GM19372 (cell line): Measurements from ENCODE around the gene C14orf93.

Source experiments
- ATAC-seq: cut with Tn5 transposase; IDR thresholded peaks from one replicate; pipeline ENCODE4 v1.9.1; 2021; ENCODE audit warnings: mild to moderate bottlenecking, low read depth, moderate library complexity; ENCODE audit not compliant: unreplicated experiment

C14orf93 gene

GRCh38 chr14:23047034-23047634 lies 37.2 kb upstream of the C14orf93 start:
- ATAC-seq, result no peak

- ATAC-seq, result no peak
Observed at GRCh38 chr14:23045419-23046357, 35.7 kb upstream of the C14orf93 start.

- ATAC-seq, result no peak
Observed at GRCh38 chr14:23044840-23045239, 34.9 kb upstream of the C14orf93 start.

GRCh38 chr14:23043754-23044153 lies 33.8 kb upstream of the C14orf93 start:
- no peak for ATAC-seq

GRCh38 chr14:23043145-23043544 lies 33.2 kb upstream of the C14orf93 start:
- no peak for ATAC-seq

GRCh38 chr14:23042162-23042965 lies 32.4 kb upstream of the C14orf93 start, which contains the start of gene PSMB11:
Gene PSMB11, plus strand, starts transcription at chr14:23042212. Its CDS starts 14 bp downstream, at chr14:23042226.
- ATAC-seq, result no peak

GRCh38 chr14:23041729-23042128 lies 31.8 kb upstream of the C14orf93 start:
- ATAC-seq, result no peak

- ATAC-seq, result no peak
Observed at GRCh38 chr14:23040100-23040499, 30.2 kb upstream of the C14orf93 start.

- no peak for ATAC-seq
Observed at GRCh38 chr14:23035303-23036144, 25.6 kb upstream of the C14orf93 start.

- ATAC-seq, result peak; percentile 87
Observed at GRCh38 chr14:23034498-23035302, 24.8 kb upstream of the C14orf93 start, which contains the start of gene PSMB5. Gene PSMB5, minus strand, starts transcription at chr14:23034900. Its CDS starts 19 bp downstream, at chr14:23034881.

- ATAC-seq, result no peak
Observed at GRCh38 chr14:23033801-23034497, 24.0 kb upstream of the C14orf93 start.

GRCh38 chr14:23033251-23033727 lies 23.3 kb upstream of the C14orf93 start:
- ATAC-seq, result no peak

GRCh38 chr14:23030936-23031335 lies 21.0 kb upstream of the C14orf93 start:
- ATAC-seq, result no peak

- no peak for ATAC-seq
Observed at GRCh38 chr14:23028799-23029198, 18.9 kb upstream of the C14orf93 start.

GRCh38 chr14:23025151-23025814 lies 15.3 kb upstream of the C14orf93 start:
- ATAC-seq, result no peak

- ATAC-seq, result no peak
Observed at GRCh38 chr14:23024612-23025075, 14.7 kb upstream of the C14orf93 start.

- no peak for ATAC-seq
Observed at GRCh38 chr14:23023795-23024152, 13.8 kb upstream of the C14orf93 start.
